ENCODE data around the gene ARRB1. TPM values are rescaled to one million over a fixed set of nuclear protein-coding genes. Genes with fewer than 3 reads are reported as not detected.

The ARRB1 gene
- total RNA-seq, 1 experiment from 2014 or later = 24.2 TPM

GRCh38 chr11:75313513-75314272, 37.8 kb downstream of the ARRB1 start:
- TF ChIP-seq ZFX (IDR thresholded peaks at IDR 0.05) (no peak), ZBTB33 (IDR thresholded peaks at IDR 0.05; ENCODE audit: extremely low read depth, insufficient replicate concordance, low read length) (no peak), POLR2A (IDR thresholded peaks at IDR 0.05; ENCODE audit: borderline replicate concordance, extremely low read depth, insufficient read depth, insufficient read length) (no peak), RAD21 (IDR thresholded peaks at IDR 0.05; ENCODE audit: low read depth) (no peak)
- no peak for DNase-seq (ENCODE audit: low read depth, low spot score)
- no peaks in the 10 kb centered on the region for H4K20me1 ChIP-seq (ENCODE audit: insufficient read depth)
- ChIA-PET POLR2A (no interaction called here), RAD21 (ENCODE audit: low non-redundant PET in 1 of 2, low total read pairs in 2 of 2, uncharacterized antibody in 2 of 2, unreplicated experiment in 2 of 2) (no interaction called here), CTCF (interaction anchor here (0.7 kb wide), 1 partner anchor 12 kb away, joined by 3 read pairs; no protein-coding TSS in a partner anchor)
- no peaks in the 10 kb centered on the region for H3K27me3 ChIP-seq (ENCODE audit: insufficient read depth, low read length)
- H3K4me1 ChIP-seq (ENCODE audit: control insufficient read depth in 1 of 2, insufficient read depth in 2 of 2, low read length in 2 of 2) = peaks cover 4 to 21% of the 10 kb centered on the region in 2 experiments; a peak in 2 of 4 replicates
- H3K9ac ChIP-seq (ENCODE audit: low read length) = no peak overlapping the region
- H3K4me3 ChIP-seq (replicated peaks in 1 of 2; ENCODE audit: low read depth in 1 of 2, low read length in 2 of 2) = no peak overlapping the region
- no TSS peak for BruUV-seq (replicated peaks)
- no peaks in the 10 kb centered on the region for H3K9me3 ChIP-seq (ENCODE audit: control insufficient read depth in 1 of 2, insufficient read depth in 1 of 2, low read depth in 1 of 2, low read length in 2 of 2)
- H3K9me2 ChIP-seq (ENCODE audit: insufficient read depth) = no peaks in the 10 kb centered on the region
- peaks cover 4% of the 10 kb centered on the region; the same call in 1 of the 2 replicates for H3K79me2 ChIP-seq (ENCODE audit: insufficient read depth, low read length)
- no peak overlapping the region for H2AFZ ChIP-seq (ENCODE audit: low read depth, low read length, poor library complexity, severe bottlenecking)
- H3K4me2 ChIP-seq (ENCODE audit: low read length) = no peak overlapping the region
- peak; percentile 50; the same call in 1 of the 2 replicates for ATAC-seq
- no peaks in the 10 kb centered on the region for H3K36me3 ChIP-seq (ENCODE audit: control insufficient read depth in 1 of 2, insufficient read depth in 2 of 2, low read length in 2 of 2)
- no peak overlapping the region for H3K27ac ChIP-seq (ENCODE audit: low read depth, low read length)
- intact Hi-C loops (cut with micrococcal nuclease) = no loop called here

DNA sequence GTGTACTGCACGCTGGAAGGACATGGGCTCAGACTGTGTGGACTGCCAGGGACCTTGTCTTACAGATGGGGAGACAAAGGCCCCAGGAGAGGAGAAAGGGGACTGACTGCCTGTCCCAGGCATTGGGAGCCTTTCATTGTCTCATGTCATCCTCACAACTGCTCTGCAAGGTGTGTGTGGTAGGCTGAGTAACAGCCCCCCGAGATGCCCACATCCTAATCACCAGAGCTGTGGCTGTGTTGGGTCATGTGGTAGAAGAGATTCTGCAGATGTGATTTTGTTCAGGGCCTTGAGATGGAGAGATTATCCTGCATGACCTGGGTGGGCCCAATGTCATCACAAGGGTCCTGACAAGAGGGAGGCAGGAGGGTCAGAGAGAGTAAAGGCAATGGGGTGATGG, 39.1 kb downstream of the ARRB1 start:
- POLR2A ChIA-PET = no interaction called here
- H3K27me3 ChIP-seq (ENCODE audit: insufficient read depth, low read length) = no peaks in the 10 kb centered on the region
- ATAC-seq = no peak; the same call in 1 of the 2 replicates
- H3K27ac ChIP-seq (ENCODE audit: low read depth, low read length) = no peak overlapping the region
- H3K36me3 ChIP-seq (ENCODE audit: control insufficient read depth in 1 of 2, insufficient read depth in 2 of 2, low read length in 2 of 2) = no peaks in the 10 kb centered on the region
- no peaks in the 10 kb centered on the region for H3K9me2 ChIP-seq (ENCODE audit: insufficient read depth)
- H3K4me2 ChIP-seq (ENCODE audit: low read length) = peak overlapping the region; percentile 39; the same call in 1 of the 2 replicates
- BruUV-seq (replicated peaks) = no TSS peak
- H3K4me3 ChIP-seq (replicated peaks in 1 of 2; ENCODE audit: low read depth in 1 of 2, low read length in 2 of 2) = no peak overlapping the region
- no peaks in the 10 kb centered on the region for H3K79me2 ChIP-seq (ENCODE audit: insufficient read depth, low read length)
- no peak overlapping the region for H3K9ac ChIP-seq (ENCODE audit: low read length)
- CTCF ChIA-PET = no interaction called here
- RAD21 ChIA-PET (ENCODE audit: low non-redundant PET in 1 of 2, low total read pairs in 2 of 2, uncharacterized antibody in 2 of 2, unreplicated experiment in 2 of 2) = no interaction called here
- intact Hi-C loops (cut with micrococcal nuclease) = no loop called here
- H3K4me1 ChIP-seq (ENCODE audit: control insufficient read depth in 1 of 2, insufficient read depth in 2 of 2, low read length in 2 of 2) = peaks cover 4 to 21% of the 10 kb centered on the region in 2 experiments; a peak in 2 of 4 replicates
- DNase-seq (ENCODE audit: low read depth, low spot score) = no peak
- H3K9me3 ChIP-seq (ENCODE audit: control insufficient read depth in 1 of 2, insufficient read depth in 1 of 2, low read depth in 1 of 2, low read length in 2 of 2) = no peaks in the 10 kb centered on the region
- TF ChIP-seq EZH2 (IDR thresholded peaks at IDR 0.05) (no peak), EZH2phosphoT487 (IDR thresholded peaks at IDR 0.05; ENCODE audit: borderline replicate concordance) (no peak), ELF1 (IDR thresholded peaks at IDR 0.05; ENCODE audit: borderline replicate concordance, low read depth) (no peak)
- no peak overlapping the region for H2AFZ ChIP-seq (ENCODE audit: low read depth, low read length, poor library complexity, severe bottlenecking)
- no peaks in the 10 kb centered on the region for H4K20me1 ChIP-seq (ENCODE audit: insufficient read depth)
